ENCODE measurements around the gene SLC25A13.

- TF ChIP-seq CTCF (IDR thresholded peaks at IDR 0.05 in 4 of 5, conservative IDR thresholded peaks at IDR 0.05 in 1 of 5) (no peak), POLR2A (IDR thresholded peaks at IDR 0.05) (no peak)
These were observed 9.4 kb downstream of the SLC25A13 start for GRCh38 chr7:96312502-96312901.
